GM18867 (cell line): ENCODE data around the gene DGCR8.

Experiments
- ATAC-seq: cut with Tn5 transposase; IDR thresholded peaks from one replicate; pipeline ENCODE4 v1.9.1; 2021; ENCODE audit warnings: mild to moderate bottlenecking, moderate library complexity; ENCODE audit not compliant: unreplicated experiment

Gene DGCR8

GRCh38 chr22:20123366-20124082, 43.5 kb downstream of the DGCR8 start:
- no peak for ATAC-seq

- no peak for ATAC-seq
Observed at GRCh38 chr22:20124083-20124787, 44.2 kb downstream of the DGCR8 start.

GRCh38 chr22:20125201-20126174, 45.4 kb downstream of the DGCR8 start:
- ATAC-seq: no peak

GRCh38 chr22:20126284-20127029, 46.4 kb downstream of the DGCR8 start:
- ATAC-seq: no peak

GRCh38 chr22:20127318-20127868, 47.4 kb downstream of the DGCR8 start:
- no peak for ATAC-seq

GRCh38 chr22:20127869-20128618, 48.0 kb downstream of the DGCR8 start:
- no peak for ATAC-seq

GRCh38 chr22:20128619-20128901, 48.5 kb downstream of the DGCR8 start:
- ATAC-seq: no peak

- no peak for ATAC-seq
Observed at GRCh38 chr22:20128902-20129746, 49.1 kb downstream of the DGCR8 start.

GRCh38 chr22:20129747-20130014, 49.6 kb downstream of the DGCR8 start:
- no peak for ATAC-seq

- ATAC-seq: no peak
Observed at GRCh38 chr22:20130319-20130718, 50.3 kb downstream of the DGCR8 start.

GRCh38 chr22:20130731-20131596, 50.9 kb downstream of the DGCR8 start:
- peak; percentile 59 for ATAC-seq

- peak; percentile 50 for ATAC-seq
Observed at GRCh38 chr22:20131597-20131858, 51.5 kb downstream of the DGCR8 start, which contains the start of gene ZDHHC8. Gene ZDHHC8, plus strand, starts transcription at chr22:20131804. Its CDS starts 144 bp downstream, at chr22:20131948.

GRCh38 chr22:20131859-20132685, 52.0 kb downstream of the DGCR8 start:
- ATAC-seq: peak; percentile 5

GRCh38 chr22:20132686-20133246, 52.7 kb downstream of the DGCR8 start:
- no peak for ATAC-seq

GRCh38 chr22:20133930-20134549, 54.0 kb downstream of the DGCR8 start:
- no peak for ATAC-seq

GRCh38 chr22:20135265-20135664, 55.2 kb downstream of the DGCR8 start:
- ATAC-seq: no peak
